Occipital lobe (tissue), 2 donors: ENCODE data around the gene FBXW7. TPM values are rescaled to one million over a fixed set of nuclear protein-coding genes. Genes with fewer than 3 reads are reported as not detected.

Experiments used
- DNase-seq: peaks from one replicate; lab custom pipeline; 2025; lab: John Stamatoyannopoulos, UW
- total RNA-seq: library from RNA; depleted of rRNA; stranded (reverse); fragments of >200 nt; gene quantifications from one replicate; pipeline ENCODE4 v1.2.3, GENCODE V29; 2014

FBXW7 gene
- total RNA-seq, 1 donor from 2014 or later = 285 TPM

GRCh38 chr4:152478461-152479237, 57.2 kb downstream of the FBXW7 start:
- DNase-seq = no peak

DNA sequence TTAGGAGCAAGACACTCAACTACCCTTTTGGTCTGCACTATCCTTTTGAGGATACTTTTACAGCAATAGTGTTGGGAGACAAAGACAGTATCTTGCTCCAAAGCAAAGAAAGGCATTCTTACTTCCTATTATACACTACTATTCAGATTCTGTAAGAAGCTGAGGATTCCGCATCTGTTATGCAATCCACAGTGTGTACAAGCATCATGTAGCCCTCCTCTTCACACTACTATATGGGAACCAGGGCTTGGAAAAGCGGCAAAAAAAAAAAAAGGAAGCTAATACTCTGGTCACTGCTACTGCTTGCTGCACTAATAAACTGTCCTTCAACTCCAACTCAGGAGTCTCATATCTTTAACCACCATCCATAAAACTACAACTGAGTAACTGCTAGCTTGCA, 59.1 kb downstream of the FBXW7 start:
- DNase-seq = no peak

- DNase-seq = no peak
These were observed 64.6 kb downstream of the FBXW7 start for GRCh38 chr4:152471251-152471792.

- no peak for DNase-seq
These were observed 67.5 kb downstream of the FBXW7 start for GRCh38 chr4:152468408-152468807.

DNA sequence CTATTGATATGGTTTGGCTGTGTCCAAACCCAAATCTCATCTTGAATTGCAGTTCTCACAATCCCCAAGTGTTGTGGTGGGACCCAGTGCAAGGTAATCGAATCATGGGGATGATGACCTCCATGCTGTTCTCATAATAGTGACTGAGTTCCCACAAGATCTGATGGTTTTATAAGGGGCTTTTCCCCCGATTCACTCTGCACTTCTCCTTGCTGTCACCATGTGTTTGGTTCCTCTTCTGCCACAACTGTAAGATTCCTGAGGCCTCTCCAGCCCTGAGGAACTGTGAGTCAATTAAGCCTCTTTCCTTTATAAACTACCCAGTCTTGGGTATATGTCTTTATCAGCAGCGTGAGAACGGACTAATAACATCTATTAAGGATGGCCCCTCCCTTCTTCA, 68.8 kb downstream of the FBXW7 start:
- DNase-seq = no peak

GRCh38 chr4:152464030-152464823, 71.7 kb downstream of the FBXW7 start:
- no peak for DNase-seq

DNA sequence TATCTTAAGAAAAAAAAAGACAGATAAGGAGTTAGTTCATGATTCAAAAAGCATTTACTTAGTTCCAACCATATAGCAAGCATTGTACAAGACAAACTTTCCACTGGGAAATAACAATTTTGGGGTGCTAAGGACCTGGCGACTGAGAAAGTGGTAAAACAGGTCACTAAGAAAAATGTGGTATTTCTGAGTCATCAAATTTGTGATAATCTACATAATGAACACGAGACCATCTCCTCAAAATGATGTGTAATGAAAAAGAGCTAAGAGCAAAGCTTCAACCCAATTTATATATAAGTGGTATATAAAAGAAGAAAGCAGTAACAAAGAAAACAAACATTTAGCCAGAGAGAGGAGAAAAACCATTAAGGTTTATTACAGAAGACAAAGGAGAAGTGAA, 72.3 kb downstream of the FBXW7 start:
- DNase-seq = no peak

DNA sequence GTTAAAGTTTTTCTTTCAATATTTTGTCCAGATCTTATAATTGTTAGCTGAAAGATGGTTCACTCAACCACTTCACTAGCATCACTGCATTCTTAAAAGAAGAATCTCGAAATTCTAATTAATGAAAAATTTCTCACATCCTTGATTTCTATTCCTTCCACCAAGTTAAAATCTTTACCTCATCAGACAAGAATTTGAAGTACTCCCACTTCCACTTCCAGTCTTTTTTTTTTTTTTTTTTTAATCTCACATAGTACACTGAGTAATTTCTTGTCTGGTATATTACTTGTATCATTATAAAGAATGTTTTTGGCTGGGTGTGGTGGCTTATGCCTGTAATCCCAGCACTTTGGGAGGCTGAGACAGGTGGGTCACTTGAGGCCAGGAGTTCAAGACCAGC, 73.2 kb downstream of the FBXW7 start:
- DNase-seq = no peak

DNA sequence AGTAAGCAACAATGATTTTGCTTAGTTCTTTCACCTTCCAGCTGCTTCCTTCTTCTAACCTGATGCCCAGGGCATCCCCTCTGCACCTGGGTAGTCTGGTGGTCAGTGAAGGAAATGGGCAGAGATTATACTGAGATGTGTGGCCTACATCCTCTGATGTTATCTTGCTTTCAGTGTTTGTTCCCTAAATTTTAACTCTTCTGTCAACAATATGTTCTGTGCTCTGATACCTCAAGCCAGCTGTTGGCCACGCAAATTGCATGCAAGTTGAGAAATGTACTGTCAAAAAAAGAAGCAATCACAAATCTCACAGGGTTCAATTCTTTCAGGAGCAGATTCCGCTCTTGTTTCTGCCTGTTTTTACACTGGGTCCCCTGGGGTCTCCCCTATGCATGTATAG, 73.8 kb downstream of the FBXW7 start:
- DNase-seq = no peak

GRCh38 chr4:152460488-152460887, 75.4 kb downstream of the FBXW7 start:
- DNase-seq = no peak

DNA sequence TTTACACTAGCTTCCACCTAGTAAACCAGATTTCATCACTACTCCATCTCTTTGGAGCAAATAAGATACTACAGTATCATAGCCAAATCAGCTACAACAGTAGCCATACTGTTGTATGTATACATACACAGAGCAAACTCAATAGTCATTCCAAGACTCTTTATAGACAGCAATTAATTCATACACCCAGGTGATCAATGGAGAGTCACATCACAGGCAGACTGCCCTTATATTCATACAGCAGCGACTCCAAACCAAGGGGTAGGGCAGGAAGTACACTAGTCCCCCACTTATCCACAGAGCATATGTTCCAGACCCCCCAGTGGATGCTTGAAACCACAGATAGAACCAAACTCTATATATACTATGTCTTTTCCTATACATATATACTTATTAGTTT, 76.6 kb downstream of the FBXW7 start:
- DNase-seq = no peak

GRCh38 chr4:152458801-152459302, 77.0 kb downstream of the FBXW7 start:
- no peak for DNase-seq

DNA sequence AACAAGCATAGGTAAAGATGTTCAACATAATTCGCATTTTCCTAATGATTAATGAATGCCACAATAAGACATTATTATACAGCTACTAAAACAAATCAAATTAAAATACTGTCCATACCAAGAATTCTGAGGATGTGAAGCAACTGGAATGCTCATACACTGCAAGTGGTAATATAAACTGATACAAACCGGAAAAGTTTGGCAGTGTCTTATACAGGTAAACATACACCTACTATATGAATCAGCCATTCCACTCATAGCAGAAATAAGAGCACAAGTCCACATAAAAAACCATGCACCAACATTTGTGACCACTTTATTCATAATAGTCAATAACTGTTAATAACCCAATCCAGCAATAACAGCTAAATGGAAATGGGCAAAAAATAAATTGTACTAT, 79.3 kb downstream of the FBXW7 start:
- DNase-seq = no peak

GRCh38 chr4:152455311-152455710, 80.6 kb downstream of the FBXW7 start:
- no peak for DNase-seq

GRCh38 chr4:152454398-152455011, 81.4 kb downstream of the FBXW7 start:
- DNase-seq = no peak

- no peak for DNase-seq
These were observed 84.4 kb downstream of the FBXW7 start for GRCh38 chr4:152451496-152451895.

GRCh38 chr4:152448854-152449253, 87.0 kb downstream of the FBXW7 start:
- DNase-seq = no peak

GRCh38 chr4:152448038-152448707, 87.7 kb downstream of the FBXW7 start:
- DNase-seq = no peak

GRCh38 chr4:152443859-152444258, 92.0 kb downstream of the FBXW7 start:
- no peak for DNase-seq

- no peak for DNase-seq
These were observed 98.3 kb downstream of the FBXW7 start for GRCh38 chr4:152437561-152437960.

DNA sequence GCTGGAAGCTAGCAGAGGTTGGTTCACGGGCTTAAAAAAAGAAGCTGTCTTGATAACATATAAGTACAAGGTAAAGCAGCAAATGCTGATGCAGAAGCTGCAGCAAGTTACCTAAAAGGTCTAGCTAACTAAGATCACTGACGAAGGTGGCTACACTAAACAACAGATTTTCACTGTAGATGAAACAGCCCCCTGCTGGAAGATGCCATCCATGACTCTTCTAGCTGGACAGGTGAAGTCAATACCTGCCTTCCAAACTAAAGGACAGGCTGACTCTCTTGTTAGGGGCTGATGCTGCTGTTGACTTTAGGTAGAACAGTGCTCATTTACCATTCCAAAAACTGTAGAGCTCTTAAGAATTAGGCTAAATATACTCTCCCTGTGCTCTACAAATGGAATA, 99.5 kb downstream of the FBXW7 start:
- no peak for DNase-seq
